DMS79 treated with DMSO at 0.1 percent for 48 hours (cell line): ENCODE results near the gene OR1J2.

ENCODE experiments used
- DNase-seq: peaks from one replicate; lab custom pipeline; 2025; lab: John Stamatoyannopoulos, UW

The OR1J2 gene

GRCh38 chr9:122551371-122551770 is 40.8 kb downstream of the OR1J2 start:
- no peak for DNase-seq

GRCh38 chr9:122552812-122553211 is 42.2 kb downstream of the OR1J2 start, which contains the start of gene OR1N2:
TSS of gene OR1N2 (plus strand) at chr9:122553112. CDS start at chr9:122553212, 100 bp downstream.
- no peak for DNase-seq
